ENCODE measurements around the gene AGBL4.

DNA sequence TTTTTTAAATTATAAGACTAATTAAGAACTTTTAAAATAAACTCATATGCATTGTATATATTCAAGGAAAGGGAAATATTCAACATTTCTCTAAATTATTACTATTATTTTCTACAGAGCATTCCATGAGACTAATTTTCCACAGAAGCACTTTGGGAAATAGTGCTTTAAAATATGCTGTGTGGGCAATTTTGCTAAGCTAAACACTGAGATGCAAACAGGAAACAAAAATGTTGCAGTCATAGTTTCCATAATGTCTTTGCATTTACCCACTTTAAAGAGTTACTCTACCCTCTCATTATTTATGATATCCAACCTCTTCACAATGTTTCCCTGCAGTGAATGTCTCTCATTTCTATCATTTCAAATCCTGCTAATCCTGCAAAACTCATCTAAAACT is 977.4 kb downstream of the AGBL4 start:
- TF ChIP-seq POLR2A (IDR thresholded peaks at IDR 0.05): no peak
- TF ChIP-seq, protein P1, sequence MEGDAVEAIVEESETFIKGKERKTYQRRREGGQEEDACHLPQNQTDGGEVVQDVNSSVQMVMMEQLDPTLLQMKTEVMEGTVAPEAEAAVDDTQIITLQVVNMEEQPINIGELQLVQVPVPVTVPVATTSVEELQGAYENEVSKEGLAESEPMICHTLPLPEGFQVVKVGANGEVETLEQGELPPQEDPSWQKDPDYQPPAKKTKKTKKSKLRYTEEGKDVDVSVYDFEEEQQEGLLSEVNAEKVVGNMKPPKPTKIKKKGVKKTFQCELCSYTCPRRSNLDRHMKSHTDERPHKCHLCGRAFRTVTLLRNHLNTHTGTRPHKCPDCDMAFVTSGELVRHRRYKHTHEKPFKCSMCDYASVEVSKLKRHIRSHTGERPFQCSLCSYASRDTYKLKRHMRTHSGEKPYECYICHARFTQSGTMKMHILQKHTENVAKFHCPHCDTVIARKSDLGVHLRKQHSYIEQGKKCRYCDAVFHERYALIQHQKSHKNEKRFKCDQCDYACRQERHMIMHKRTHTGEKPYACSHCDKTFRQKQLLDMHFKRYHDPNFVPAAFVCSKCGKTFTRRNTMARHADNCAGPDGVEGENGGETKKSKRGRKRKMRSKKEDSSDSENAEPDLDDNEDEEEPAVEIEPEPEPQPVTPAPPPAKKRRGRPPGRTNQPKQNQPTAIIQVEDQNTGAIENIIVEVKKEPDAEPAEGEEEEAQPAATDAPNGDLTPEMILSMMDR (IDR thresholded peaks at IDR 0.05 in 8 of 11, conservative IDR thresholded peaks at IDR 0.05 in 3 of 11): no peak
